Measurements from ENCODE around the gene FAM83B.

The FAM83B gene

DNA sequence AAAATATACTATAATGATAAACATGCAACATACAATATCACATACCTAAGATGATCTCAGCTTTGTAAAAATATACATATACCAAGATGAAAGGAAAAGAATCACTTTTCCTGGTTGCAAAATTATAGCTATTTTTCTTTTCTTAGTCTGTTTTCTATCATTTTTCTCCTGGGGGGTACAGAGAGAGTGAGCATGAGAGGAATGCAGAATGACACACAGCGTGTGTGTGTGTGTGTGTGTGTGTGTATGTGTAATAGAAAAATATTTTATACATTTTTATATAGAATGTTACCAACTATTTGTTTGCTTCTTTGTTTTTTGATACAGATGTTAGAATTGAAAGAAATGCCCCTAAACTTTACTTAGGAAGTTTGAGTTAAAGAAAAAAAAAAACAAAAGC, 64.3 kb downstream of the FAM83B start:
- FAIRE-seq = no peak
- TF ChIP-seq POLR2AphosphoS5 (IDR thresholded peaks at IDR 0.05; ENCODE audit: low read depth, low read length) (no peak), TAF1 (IDR thresholded peaks at IDR 0.05; ENCODE audit: low read depth, low read length) (no peak), PAX5 (IDR thresholded peaks at IDR 0.05; ENCODE audit: insufficient read depth, low read length, severe bottlenecking) (no peak), SPI1 (IDR thresholded peaks at IDR 0.05; ENCODE audit: low read depth, low read length) (no peak), POU2F2 (IDR thresholded peaks at IDR 0.05; ENCODE audit: low read depth, low read length) (no peak), POLR2A (IDR thresholded peaks at IDR 0.05; ENCODE audit: low read depth, low read length) (no peak)
- DNase-seq (ENCODE audit: insufficient read length, low spot score) = no peak

DNA sequence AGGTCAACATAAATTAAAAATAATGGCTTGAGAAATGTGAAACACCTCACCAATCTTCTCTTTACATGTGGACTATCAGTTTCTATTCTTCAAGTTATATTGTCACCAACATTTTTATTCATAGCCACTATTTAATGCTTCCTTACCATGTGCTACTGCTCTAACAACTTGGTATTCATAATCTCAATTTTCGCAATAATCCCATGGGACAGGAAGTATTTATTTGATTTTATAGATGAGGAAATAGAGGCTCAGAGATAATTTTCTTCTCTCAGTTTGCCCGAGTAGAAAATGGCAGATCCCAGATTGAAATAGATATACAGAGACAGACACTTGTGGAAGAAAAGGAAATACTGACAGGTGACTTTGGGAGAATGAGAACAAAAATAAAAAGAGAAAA, 66.6 kb downstream of the FAM83B start:
- no peak for FAIRE-seq
- TF ChIP-seq POLR2A (IDR thresholded peaks at IDR 0.05; ENCODE audit: low read depth, low read length) (no peak), PAX5 (IDR thresholded peaks at IDR 0.05; ENCODE audit: insufficient read depth, low read length, severe bottlenecking) (no peak), POLR2AphosphoS5 (IDR thresholded peaks at IDR 0.05; ENCODE audit: low read depth, low read length) (no peak), TAF1 (IDR thresholded peaks at IDR 0.05; ENCODE audit: low read depth, low read length) (no peak), POU2F2 (IDR thresholded peaks at IDR 0.05; ENCODE audit: low read depth, low read length) (no peak), SPI1 (IDR thresholded peaks at IDR 0.05; ENCODE audit: low read depth, low read length) (no peak)
- DNase-seq (ENCODE audit: insufficient read length, low spot score) = no peak

DNA sequence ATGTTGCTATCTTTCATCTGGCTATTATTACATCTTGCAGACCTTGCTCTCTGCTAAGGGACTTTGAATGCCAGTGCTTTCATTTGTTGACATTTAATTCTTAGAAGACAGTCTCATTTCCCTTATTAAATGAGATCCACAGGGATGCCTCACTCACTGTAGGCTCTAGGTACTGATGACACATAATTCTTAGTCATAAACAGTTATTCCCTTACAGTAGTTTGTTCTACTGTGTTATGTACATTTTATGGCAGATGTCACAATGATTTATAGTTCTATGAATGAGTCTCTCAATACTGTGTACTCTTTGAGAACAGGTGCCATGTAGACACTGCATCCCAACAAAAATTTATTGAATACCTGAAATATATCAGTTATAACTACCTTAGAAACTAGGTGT, 70.3 kb downstream of the FAM83B start:
- FAIRE-seq (no peak), DNase-seq (ENCODE audit: insufficient read length, low spot score) (no peak)
- TF ChIP-seq SPI1 (IDR thresholded peaks at IDR 0.05; ENCODE audit: low read depth, low read length) (no peak), TAF1 (IDR thresholded peaks at IDR 0.05; ENCODE audit: low read depth, low read length) (no peak), PAX5 (IDR thresholded peaks at IDR 0.05; ENCODE audit: insufficient read depth, low read length, severe bottlenecking) (no peak), POLR2AphosphoS5 (IDR thresholded peaks at IDR 0.05; ENCODE audit: low read depth, low read length) (no peak), POU2F2 (IDR thresholded peaks at IDR 0.05; ENCODE audit: low read depth, low read length) (no peak), POLR2A (IDR thresholded peaks at IDR 0.05; ENCODE audit: low read depth, low read length) (no peak)

DNA sequence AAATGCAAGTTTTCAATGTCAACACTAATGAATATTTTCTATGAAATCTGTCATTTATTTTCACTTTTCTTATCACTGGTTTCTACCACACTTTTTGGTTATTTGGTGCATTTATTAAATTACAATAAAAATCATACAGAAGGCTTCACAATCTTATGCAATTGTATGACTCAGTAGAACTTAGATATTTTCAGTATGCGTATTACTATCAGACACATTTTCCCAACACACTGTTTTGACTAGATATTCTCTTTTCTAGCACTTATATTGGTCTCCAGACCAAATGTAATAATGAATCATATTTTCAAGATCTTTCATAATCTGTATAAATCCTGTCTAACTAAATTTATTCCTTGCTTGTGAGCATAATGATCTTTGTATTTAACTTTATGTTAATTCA, 74.1 kb downstream of the FAM83B start:
- TF ChIP-seq PAX5 (IDR thresholded peaks at IDR 0.05; ENCODE audit: insufficient read depth, low read length, severe bottlenecking) = no peak
- TF ChIP-seq SPI1 (IDR thresholded peaks at IDR 0.05; ENCODE audit: low read depth, low read length) = no peak
- TF ChIP-seq POU2F2 (IDR thresholded peaks at IDR 0.05; ENCODE audit: low read depth, low read length) = no peak
- no peak for TF ChIP-seq TAF1 (IDR thresholded peaks at IDR 0.05; ENCODE audit: low read depth, low read length)
- FAIRE-seq (no peak), DNase-seq (ENCODE audit: insufficient read length, low spot score) (no peak)

DNA sequence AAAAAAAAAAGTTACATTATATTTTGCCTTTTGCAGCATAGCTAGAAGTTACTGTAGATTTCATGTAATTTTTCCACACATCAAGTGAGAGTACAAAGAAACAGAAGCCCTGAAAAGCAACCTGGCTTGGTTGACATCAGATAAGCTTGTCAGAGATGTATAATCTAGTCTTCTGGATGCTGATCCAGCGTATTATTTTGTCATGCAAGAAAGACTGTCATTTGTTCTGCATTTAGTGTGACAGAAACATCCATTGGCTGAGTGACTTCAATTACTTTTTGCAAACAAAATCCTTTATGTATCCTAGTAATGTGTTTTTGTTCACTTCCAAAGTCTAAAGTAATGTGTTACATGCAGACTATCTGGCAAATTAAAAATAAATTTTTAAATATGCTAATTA, 75.3 kb downstream of the FAM83B start:
- TF ChIP-seq POU2F2 (IDR thresholded peaks at IDR 0.05; ENCODE audit: low read depth, low read length) (no peak), TAF1 (IDR thresholded peaks at IDR 0.05; ENCODE audit: low read depth, low read length) (no peak), POLR2AphosphoS5 (IDR thresholded peaks at IDR 0.05; ENCODE audit: low read depth, low read length) (no peak), SPI1 (IDR thresholded peaks at IDR 0.05; ENCODE audit: low read depth, low read length) (no peak), PAX5 (IDR thresholded peaks at IDR 0.05; ENCODE audit: insufficient read depth, low read length, severe bottlenecking) (no peak), POLR2A (IDR thresholded peaks at IDR 0.05; ENCODE audit: low read depth, low read length) (no peak)
- no peak for FAIRE-seq
- DNase-seq (ENCODE audit: insufficient read length, low spot score) = no peak

DNA sequence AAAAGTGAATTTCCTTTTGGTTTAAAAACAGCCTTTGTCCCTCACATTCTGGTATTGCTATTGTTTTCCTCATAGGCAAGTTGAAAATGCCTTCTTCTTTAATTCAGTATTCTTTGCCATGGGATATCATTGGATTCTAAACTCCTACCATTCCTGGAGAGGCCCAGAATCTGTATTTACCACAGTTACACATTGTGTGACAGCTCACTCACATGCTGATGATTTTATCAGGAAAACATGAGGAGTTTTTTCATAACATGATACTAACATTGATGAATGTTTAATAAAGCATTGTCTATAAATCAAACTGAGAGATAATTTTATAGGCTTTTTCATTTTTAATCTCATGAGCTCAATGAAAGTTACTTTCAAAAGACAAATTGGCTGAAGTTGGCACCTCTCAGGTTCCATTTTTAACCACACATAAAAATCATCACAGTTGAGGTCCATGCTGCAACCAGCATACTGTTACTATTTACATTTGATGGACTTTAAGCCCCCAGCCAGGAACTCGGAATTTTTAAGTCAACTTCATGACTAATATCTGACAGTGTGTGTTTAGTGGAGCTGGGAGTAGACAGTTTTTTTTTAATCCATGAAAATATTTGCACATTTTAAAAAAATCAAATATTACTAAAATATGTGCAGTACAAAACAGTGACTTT, 82.8 kb downstream of the FAM83B start:
- no peak for TF ChIP-seq TAF1 (IDR thresholded peaks at IDR 0.05; ENCODE audit: low read depth, low read length)
- DNase-seq (ENCODE audit: insufficient read length, low spot score) = no peak
- FAIRE-seq = no peak

DNA sequence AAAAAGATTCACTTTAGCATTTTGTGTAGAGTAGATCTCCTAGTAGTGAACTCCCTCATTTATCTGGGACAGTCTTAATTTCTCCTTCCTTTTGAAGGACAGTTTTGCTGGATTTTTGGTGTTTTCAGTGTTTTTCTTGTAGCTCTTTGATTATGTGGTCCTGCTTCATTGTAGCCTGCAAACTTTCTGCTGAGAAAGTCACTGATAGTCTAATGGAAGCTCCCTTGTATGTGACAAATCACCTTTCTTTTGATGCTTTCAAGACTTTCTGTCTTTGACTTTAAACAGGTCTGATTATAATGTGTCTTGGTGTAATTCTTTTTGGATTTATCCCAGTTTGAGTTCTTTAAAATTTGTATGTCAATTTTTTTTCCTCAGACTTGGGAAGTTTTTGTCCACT, 86.1 kb downstream of the FAM83B start:
- no peak for DNase-seq (ENCODE audit: insufficient read length, low spot score)
- no peak for FAIRE-seq
- TF ChIP-seq TAF1 (IDR thresholded peaks at IDR 0.05; ENCODE audit: low read depth, low read length) (no peak), POU2F2 (IDR thresholded peaks at IDR 0.05; ENCODE audit: low read depth, low read length) (no peak), POLR2AphosphoS5 (IDR thresholded peaks at IDR 0.05; ENCODE audit: low read depth, low read length) (no peak), SPI1 (IDR thresholded peaks at IDR 0.05; ENCODE audit: low read depth, low read length) (no peak), PAX5 (IDR thresholded peaks at IDR 0.05; ENCODE audit: insufficient read depth, low read length, severe bottlenecking) (no peak), POLR2A (IDR thresholded peaks at IDR 0.05; ENCODE audit: low read depth, low read length) (no peak)

DNA sequence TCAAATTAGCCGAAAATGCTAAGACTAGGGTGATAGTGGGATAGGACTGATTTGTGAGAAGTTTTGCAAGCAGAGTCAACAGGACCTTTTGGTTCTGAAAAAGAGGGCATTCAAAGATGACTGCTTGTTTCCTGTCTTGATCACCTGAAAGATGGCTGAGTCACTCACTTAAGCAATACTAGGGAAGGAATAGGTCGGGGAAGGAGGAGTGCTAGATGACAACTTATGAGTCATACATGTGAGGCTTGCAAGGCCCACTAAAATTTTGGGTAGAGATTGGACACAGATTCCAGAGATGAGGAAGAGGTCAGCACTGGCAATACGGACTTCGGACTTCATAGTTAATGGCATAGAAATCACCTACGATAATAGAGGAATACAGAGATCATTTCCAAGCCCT, 89.2 kb downstream of the FAM83B start:
- FAIRE-seq (no peak), DNase-seq (ENCODE audit: insufficient read length, low spot score) (no peak)
- TF ChIP-seq POU2F2 (IDR thresholded peaks at IDR 0.05; ENCODE audit: low read depth, low read length) = no peak
- TF ChIP-seq POLR2AphosphoS5 (IDR thresholded peaks at IDR 0.05; ENCODE audit: low read depth, low read length) = no peak
- TF ChIP-seq PAX5 (IDR thresholded peaks at IDR 0.05; ENCODE audit: insufficient read depth, low read length, severe bottlenecking) = no peak
- TF ChIP-seq POLR2A (IDR thresholded peaks at IDR 0.05; ENCODE audit: low read depth, low read length) = no peak
- no peak for TF ChIP-seq SPI1 (IDR thresholded peaks at IDR 0.05; ENCODE audit: low read depth, low read length)
- no peak for TF ChIP-seq TAF1 (IDR thresholded peaks at IDR 0.05; ENCODE audit: low read depth, low read length)

DNA sequence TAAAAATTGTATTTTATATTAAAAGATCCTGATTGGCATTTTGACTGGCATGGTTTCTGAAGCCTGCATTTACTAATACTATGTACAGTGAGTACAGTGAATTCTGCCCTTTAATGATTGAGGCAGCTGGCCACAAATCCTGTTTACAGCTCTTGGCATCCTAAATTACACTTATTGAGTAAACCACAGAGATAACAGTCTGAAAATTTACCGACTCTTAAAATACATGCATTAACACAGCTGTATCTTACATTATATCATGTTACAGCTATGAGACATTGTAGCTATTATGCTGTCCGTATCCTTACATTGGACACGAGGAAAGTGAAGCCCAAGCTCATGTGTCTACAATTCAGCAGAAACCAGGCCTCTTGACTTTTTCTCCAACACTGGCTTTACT, 90.8 kb downstream of the FAM83B start:
- DNase-seq (ENCODE audit: insufficient read length, low spot score) (no peak), FAIRE-seq (no peak)
- no peak for TF ChIP-seq POU2F2 (IDR thresholded peaks at IDR 0.05; ENCODE audit: low read depth, low read length)
- no peak for TF ChIP-seq POLR2A (IDR thresholded peaks at IDR 0.05; ENCODE audit: low read depth, low read length)
- no peak for TF ChIP-seq PAX5 (IDR thresholded peaks at IDR 0.05; ENCODE audit: insufficient read depth, low read length, severe bottlenecking)
- no peak for TF ChIP-seq POLR2AphosphoS5 (IDR thresholded peaks at IDR 0.05; ENCODE audit: low read depth, low read length)
- no peak for TF ChIP-seq TAF1 (IDR thresholded peaks at IDR 0.05; ENCODE audit: low read depth, low read length)
- no peak for TF ChIP-seq SPI1 (IDR thresholded peaks at IDR 0.05; ENCODE audit: low read depth, low read length)

DNA sequence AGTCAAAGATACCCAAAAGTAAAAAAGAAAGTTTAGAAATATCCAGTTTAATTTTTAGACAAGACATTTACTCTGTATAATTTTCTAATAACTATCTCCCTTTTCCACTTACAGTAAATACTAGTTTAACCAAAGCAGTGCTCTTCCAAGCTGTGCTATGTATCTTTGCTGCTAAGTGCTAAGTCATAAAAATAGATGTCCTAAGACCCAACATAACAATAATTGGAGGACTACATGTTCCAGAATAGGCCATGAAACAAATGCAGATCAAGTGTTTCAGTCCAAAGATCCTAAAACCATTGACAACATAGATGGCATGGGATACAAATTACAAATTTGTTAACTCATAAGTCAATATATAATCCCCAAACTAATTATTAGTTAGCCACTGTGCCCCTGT, 111.1 kb downstream of the FAM83B start:
- TF ChIP-seq SPI1 (IDR thresholded peaks at IDR 0.05; ENCODE audit: low read depth, low read length) (no peak), PAX5 (IDR thresholded peaks at IDR 0.05; ENCODE audit: insufficient read depth, low read length, severe bottlenecking) (no peak), TAF1 (IDR thresholded peaks at IDR 0.05; ENCODE audit: low read depth, low read length) (no peak), POLR2AphosphoS5 (IDR thresholded peaks at IDR 0.05; ENCODE audit: low read depth, low read length) (no peak), POU2F2 (IDR thresholded peaks at IDR 0.05; ENCODE audit: low read depth, low read length) (no peak), POLR2A (IDR thresholded peaks at IDR 0.05; ENCODE audit: low read depth, low read length) (no peak)
- no peak for FAIRE-seq
- DNase-seq (ENCODE audit: insufficient read length, low spot score) = no peak

Data from GM12891 (cell line).